Measurements from ENCODE around the gene PNMA8C.
"Not testable (repeated sequence)": the region's sequence is repeated elsewhere in the genome, so short reads cannot be mapped to it uniquely, and the experiment has no call there.

GRCh38 chr19:46397801-46398479 lies 30.8 kb downstream of the PNMA8C start:
- not testable (repeated sequence) for TF ChIP-seq CTCF (optimal IDR thresholded peaks at IDR 0.05 in 1 of 3, IDR thresholded peaks at IDR 0.05 in 1 of 3, conservative IDR thresholded peaks at IDR 0.05 in 1 of 3; ENCODE audit: extremely low read depth in 1 of 3, insufficient read depth in 2 of 3, low read length in 3 of 3); EZH2 (IDR thresholded peaks at IDR 0.05; ENCODE audit: low read length)
